RWPE2 (cell line): ENCODE results near the gene KASH5.
A peak's percentile ranks its signal among the peaks of the same experiment; 100 is the strongest.

ENCODE experiments used
- ATAC-seq: fragments of 200-7000 bp; cut with Tn5 transposase; 3 replicates; pipeline ENCODE4 v1.9.1; 2021; ENCODE audit warnings: low read depth
- DNase-seq: peaks from one replicate; pipeline ENCODE4 v3.0.0-alpha.2; 2020; ENCODE audit warnings: low spot score
- H3K27ac ChIP-seq: fragments of 450-650 bp; 2 replicates; pipeline ENCODE4 v1.5.1; 2017; ENCODE audit warnings: mild to moderate bottlenecking; ENCODE audit not compliant: poor library complexity, severe bottlenecking
- H3K27me3 ChIP-seq: fragments of 250-450 bp; sonication (Bioruptor Pico); 2 replicates; pipeline ENCODE4 v1.5.1; 2021; ENCODE audit warnings: mild to moderate bottlenecking, moderate library complexity; ENCODE audit not compliant: insufficient read depth, poor library complexity, severe bottlenecking
- H3K36me3 ChIP-seq: fragments of 250-450 bp; sonication (Bioruptor Pico); 2 replicates; pipeline ENCODE4 v1.5.1; 2020; ENCODE audit warnings: low read depth, mild to moderate bottlenecking, moderate library complexity
- H3K4me1 ChIP-seq: fragments of 250-450 bp; sonication (Bioruptor Pico); 2 replicates; pipeline ENCODE4 v1.5.1; 2021; ENCODE audit warnings: mild to moderate bottlenecking, moderate library complexity; ENCODE audit not compliant: insufficient read depth, poor library complexity, severe bottlenecking
- H3K4me3 ChIP-seq: fragments of 250-450 bp; sonication (Bioruptor Pico); 2 replicates; pipeline ENCODE4 v1.5.1; 2021; ENCODE audit warnings: mild to moderate bottlenecking, moderate library complexity; ENCODE audit not compliant: severe bottlenecking
- H3K9me3 ChIP-seq: fragments of 250-450 bp; sonication (Bioruptor Pico); 2 replicates; pipeline ENCODE4 v1.5.1; 2021; ENCODE audit warnings: mild to moderate bottlenecking, moderate library complexity; ENCODE audit not compliant: severe bottlenecking
- CTCF ChIP-seq: fragments of 450-650 bp; IDR thresholded peaks from one replicate; pipeline ENCODE4 v1.5.1; 2017; ENCODE audit warnings: mild to moderate bottlenecking, moderate library complexity; ENCODE audit not compliant: poor library complexity, severe bottlenecking

Gene KASH5

GRCh38 chr19:49448432-49448786, 60.4 kb downstream of the KASH5 start:
- H3K4me3 ChIP-seq: no peak overlapping the region
- no peak for DNase-seq
- TF ChIP-seq CTCF: no peak

GRCh38 chr19:49450405-49450804, 62.4 kb downstream of the KASH5 start:
- ATAC-seq: no peak
- no peak for TF ChIP-seq CTCF

More at GRCh38 chr19:49448432-49448786, 60.4 kb downstream of the KASH5 start:
- H3K27me3 ChIP-seq: no peaks in the 10 kb centered on the region
- H3K36me3 ChIP-seq: peaks cover 24% of the 10 kb centered on the region
- no peaks in the 10 kb centered on the region for H3K9me3 ChIP-seq
- ATAC-seq: no peak
- no peaks in the 10 kb centered on the region for H3K4me1 ChIP-seq
- no peak overlapping the region for H3K27ac ChIP-seq

GRCh38 chr19:49451430-49452181, 63.6 kb downstream of the KASH5 start, which contains the start of gene PIH1D1:
Gene PIH1D1 (minus strand): TSS chr19:49451814. CDS start chr19:49451574, 240 bp downstream.
- Histone ChIP-seq H3K27me3 (no peaks in the 10 kb centered on the region), H3K27ac (peak within 1 kb of the TSS; percentile 81), H3K9me3 (no peaks in the 10 kb centered on the region), H3K36me3 (peaks cover 28% of the 10 kb centered on the region), H3K4me1 (peaks cover 6% of the 10 kb centered on the region), H3K4me3 (peak within 1 kb of the TSS; percentile 76)
- ATAC-seq (peak; percentile 74), DNase-seq (peak; percentile 97)
- TF ChIP-seq CTCF: peak; percentile 3

More at GRCh38 chr19:49450405-49450804, 62.4 kb downstream of the KASH5 start:
- Histone ChIP-seq H3K4me1 (peaks cover 6% of the 10 kb centered on the region), H3K9me3 (no peaks in the 10 kb centered on the region), H3K27me3 (no peaks in the 10 kb centered on the region), H3K27ac (peak overlapping the region; percentile 81), H3K4me3 (peak overlapping the region; percentile 76), H3K36me3 (peaks cover 30% of the 10 kb centered on the region)
- DNase-seq: no peak

- ATAC-seq (peak; percentile 94), DNase-seq (peak; percentile 97)
- Histone ChIP-seq H3K36me3 (peaks cover 26% of the 10 kb centered on the region), H3K4me3 (peak within 1 kb of the TSS; percentile 76), H3K9me3 (no peaks in the 10 kb centered on the region), H3K4me1 (peaks cover 6% of the 10 kb centered on the region), H3K27ac (peak within 1 kb of the TSS; percentile 81), H3K27me3 (no peaks in the 10 kb centered on the region)
- no peak for TF ChIP-seq CTCF
Measured at GRCh38 chr19:49453013-49453756, 65.1 kb downstream of the KASH5 start, which contains the start of gene ALDH16A1. Gene ALDH16A1 (plus strand): TSS chr19:49453225. CDS start chr19:49453332, 107 bp downstream.
